ENCODE measurements around the gene TMEM248.
"Not testable (repeated sequence)": the region's sequence is repeated elsewhere in the genome, so short reads cannot be mapped to it uniquely, and the experiment has no call there.

TMEM248 gene

DNA sequence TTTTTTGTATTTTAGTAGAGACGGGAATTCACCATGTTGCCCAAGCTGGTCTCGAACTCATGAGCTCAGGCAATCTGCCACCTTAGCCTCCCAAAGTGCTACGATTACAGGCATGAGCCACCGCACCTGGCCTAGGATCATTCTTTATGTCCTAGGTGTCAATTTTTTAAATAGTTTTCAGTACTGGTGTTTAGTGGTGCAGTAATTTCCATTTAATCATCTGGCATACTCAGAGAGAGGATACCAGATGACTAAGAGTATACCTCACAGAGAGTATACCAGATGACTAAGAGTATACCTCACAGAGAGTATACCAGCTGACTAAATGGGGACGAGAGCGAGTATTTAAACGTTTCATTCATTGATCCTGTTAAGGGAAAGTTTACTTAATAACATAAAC is 37.3 kb upstream of the TMEM248 start:
- Histone ChIP-seq H3K27me3 (replicated peaks) (no peaks in the 10 kb centered on the region), H3K27ac (no peak overlapping the region), H3K36me3 (replicated peaks) (no peaks in the 10 kb centered on the region), H3K4me3 (ENCODE audit: low read depth, low read length) (no peak overlapping the region)
- in situ Hi-C loops (cut with HindIII; ENCODE audit: low pct_ligation_motif_present, low sequenced_read_pairs) = no loop called here
- TF ChIP-seq, protein P1, sequence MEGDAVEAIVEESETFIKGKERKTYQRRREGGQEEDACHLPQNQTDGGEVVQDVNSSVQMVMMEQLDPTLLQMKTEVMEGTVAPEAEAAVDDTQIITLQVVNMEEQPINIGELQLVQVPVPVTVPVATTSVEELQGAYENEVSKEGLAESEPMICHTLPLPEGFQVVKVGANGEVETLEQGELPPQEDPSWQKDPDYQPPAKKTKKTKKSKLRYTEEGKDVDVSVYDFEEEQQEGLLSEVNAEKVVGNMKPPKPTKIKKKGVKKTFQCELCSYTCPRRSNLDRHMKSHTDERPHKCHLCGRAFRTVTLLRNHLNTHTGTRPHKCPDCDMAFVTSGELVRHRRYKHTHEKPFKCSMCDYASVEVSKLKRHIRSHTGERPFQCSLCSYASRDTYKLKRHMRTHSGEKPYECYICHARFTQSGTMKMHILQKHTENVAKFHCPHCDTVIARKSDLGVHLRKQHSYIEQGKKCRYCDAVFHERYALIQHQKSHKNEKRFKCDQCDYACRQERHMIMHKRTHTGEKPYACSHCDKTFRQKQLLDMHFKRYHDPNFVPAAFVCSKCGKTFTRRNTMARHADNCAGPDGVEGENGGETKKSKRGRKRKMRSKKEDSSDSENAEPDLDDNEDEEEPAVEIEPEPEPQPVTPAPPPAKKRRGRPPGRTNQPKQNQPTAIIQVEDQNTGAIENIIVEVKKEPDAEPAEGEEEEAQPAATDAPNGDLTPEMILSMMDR (IDR thresholded peaks at IDR 0.05; ENCODE audit: low read depth, low read length, missing control alignments) = no peak
- DNase-seq = no peak

DNA sequence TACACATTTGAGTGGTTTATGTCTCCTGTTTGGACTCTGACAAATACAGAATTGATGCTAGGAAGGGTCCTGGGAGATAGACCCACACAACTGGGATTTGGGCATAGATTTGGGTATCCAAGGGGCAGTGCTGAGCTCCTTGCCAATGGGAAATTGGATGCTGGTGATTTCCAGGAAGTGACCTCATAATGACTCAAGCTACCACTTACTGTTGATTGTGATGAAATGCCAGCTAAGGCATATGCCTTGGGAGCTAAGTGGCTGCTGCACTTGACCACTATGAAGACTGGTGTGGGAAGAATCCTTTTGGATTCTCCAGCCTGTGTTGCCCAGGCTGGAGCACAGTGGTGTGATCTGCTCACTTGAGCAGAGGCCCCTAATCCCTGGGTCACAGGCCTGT is 36.5 kb upstream of the TMEM248 start:
- H3K4me3 ChIP-seq (ENCODE audit: low read depth, low read length); H3K27me3 ChIP-seq (replicated peaks); DNase-seq; H3K36me3 ChIP-seq (replicated peaks); H3K27ac ChIP-seq; in situ Hi-C loops (cut with HindIII; ENCODE audit: low pct_ligation_motif_present, low sequenced_read_pairs): not testable (repeated sequence)

DNA sequence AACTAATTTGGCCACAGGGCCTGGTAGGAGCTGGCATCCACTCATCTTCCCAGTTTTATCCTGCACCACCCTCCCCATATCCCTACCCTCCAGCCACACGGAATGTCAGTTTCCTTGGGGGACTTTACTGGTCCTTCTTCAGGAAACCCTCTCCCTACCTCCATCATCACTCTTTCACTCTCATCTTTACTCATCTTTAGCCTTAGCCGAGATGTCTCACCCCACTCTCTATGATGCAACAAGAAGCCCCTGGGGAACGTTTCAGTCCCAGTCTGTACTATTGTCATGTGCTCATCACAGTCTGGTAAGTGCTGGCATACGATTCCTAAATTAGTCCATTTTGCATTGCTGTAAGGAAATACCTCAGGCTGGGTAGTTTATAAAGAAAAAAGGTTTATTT is 34.9 kb upstream of the TMEM248 start:
- DNase-seq = no peak
- Histone ChIP-seq H3K4me3 (ENCODE audit: low read depth, low read length) (no peak overlapping the region), H3K36me3 (replicated peaks) (no peaks in the 10 kb centered on the region), H3K27me3 (replicated peaks) (no peaks in the 10 kb centered on the region), H3K27ac (no peak overlapping the region)
- in situ Hi-C loops (cut with HindIII; ENCODE audit: low pct_ligation_motif_present, low sequenced_read_pairs) = no loop called here
- TF ChIP-seq, protein P1 (IDR thresholded peaks at IDR 0.05; ENCODE audit: low read depth, low read length, missing control alignments) = no peak

DNA sequence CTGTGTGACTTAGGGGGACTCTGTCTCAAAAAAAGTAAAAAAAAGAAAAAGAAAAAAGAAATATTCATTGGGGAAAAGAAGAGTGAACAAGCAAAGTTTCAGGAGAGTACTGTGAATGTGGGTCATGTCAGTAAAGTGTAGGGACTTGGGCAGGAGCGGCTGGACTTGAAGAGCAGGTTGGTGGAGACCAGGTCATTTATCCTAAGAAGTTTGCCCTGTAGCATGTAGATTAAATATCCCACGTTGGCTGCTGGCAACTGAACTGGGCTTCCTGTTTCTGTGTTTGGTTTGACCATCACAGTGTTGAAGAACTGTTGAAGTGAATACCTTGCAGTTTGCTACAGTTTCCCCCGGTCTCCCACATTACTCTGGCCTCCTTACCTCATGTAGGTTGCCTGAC is 32.8 kb upstream of the TMEM248 start:
- in situ Hi-C loops (cut with HindIII; ENCODE audit: low pct_ligation_motif_present, low sequenced_read_pairs); DNase-seq; H3K36me3 ChIP-seq (replicated peaks): not testable (repeated sequence)

DNA sequence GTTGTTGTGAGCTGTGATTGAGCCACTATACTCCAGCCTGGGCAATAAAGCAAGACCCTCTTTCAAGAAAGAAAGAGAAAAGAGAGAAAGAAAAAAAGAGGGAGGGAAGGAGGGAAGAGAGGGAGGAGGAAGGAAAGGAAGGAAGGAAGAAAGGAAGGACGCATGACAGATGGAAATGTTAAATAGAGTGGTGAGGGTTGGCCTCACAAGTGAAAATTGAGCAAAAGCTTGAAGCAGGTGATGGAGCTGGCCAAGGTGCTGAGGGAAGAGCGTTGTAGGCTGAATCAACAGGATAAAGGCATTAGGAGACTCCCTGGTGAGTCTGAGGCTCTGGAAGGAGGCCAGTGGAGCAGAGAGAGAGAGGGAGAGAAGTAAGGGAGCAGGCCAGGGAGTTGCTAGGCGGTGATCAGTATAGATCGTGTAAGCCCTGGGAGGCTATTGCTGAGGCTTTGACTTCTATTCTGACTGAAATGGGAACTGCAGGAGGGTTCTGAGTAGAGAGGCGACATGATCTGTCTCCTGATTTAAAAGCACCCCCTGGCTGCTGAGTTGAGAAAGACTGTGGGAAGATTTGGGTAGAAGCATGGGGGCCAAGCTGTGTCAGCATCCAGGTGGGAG is 26.5 kb upstream of the TMEM248 start:
- no peak overlapping the region for H3K4me3 ChIP-seq (ENCODE audit: low read depth, low read length)
- H3K36me3 ChIP-seq (replicated peaks) = no peaks in the 10 kb centered on the region
- no peak overlapping the region for H3K27ac ChIP-seq
- in situ Hi-C loops (cut with HindIII; ENCODE audit: low pct_ligation_motif_present, low sequenced_read_pairs) = no loop called here
- H3K27me3 ChIP-seq (replicated peaks) = no peaks in the 10 kb centered on the region
- TF ChIP-seq, protein P1 (IDR thresholded peaks at IDR 0.05; ENCODE audit: low read depth, low read length, missing control alignments) = peak; percentile 26
- DNase-seq = peak; percentile 20

More for the DNA sequence above, 32.8 kb upstream of the TMEM248 start:
- H3K27ac ChIP-seq; H3K27me3 ChIP-seq (replicated peaks); H3K4me3 ChIP-seq (ENCODE audit: low read depth, low read length): not testable (repeated sequence)

DNA sequence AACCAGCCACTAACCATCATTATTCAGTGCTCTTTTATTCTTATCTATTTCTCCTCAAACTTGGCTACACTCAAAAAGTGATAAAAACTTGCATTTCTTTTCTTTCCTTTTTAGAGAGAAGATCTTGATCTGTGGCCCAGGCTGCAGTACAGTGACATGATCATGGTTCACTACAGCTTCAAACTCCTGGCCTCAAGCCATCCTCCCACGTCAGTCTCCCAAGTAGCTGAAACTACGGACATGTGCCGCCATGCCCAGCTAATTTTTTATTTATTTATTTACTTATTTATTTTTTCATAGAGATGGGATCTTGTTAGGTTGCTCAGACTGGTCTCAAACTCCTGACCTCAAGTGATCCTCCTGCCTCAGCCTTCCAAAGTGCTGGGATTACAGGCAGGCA is 24.6 kb upstream of the TMEM248 start:
- in situ Hi-C loops (cut with HindIII; ENCODE audit: low pct_ligation_motif_present, low sequenced_read_pairs) = no loop called here
- no peak for DNase-seq
- no peak overlapping the region for H3K27ac ChIP-seq
- no peak overlapping the region for H3K4me3 ChIP-seq (ENCODE audit: low read depth, low read length)
- no peaks in the 10 kb centered on the region for H3K27me3 ChIP-seq (replicated peaks)
- H3K36me3 ChIP-seq (replicated peaks) = no peaks in the 10 kb centered on the region
- TF ChIP-seq, protein P1 (IDR thresholded peaks at IDR 0.05; ENCODE audit: low read depth, low read length, missing control alignments) = no peak
